ENCODE measurements around the gene MAGEA4.

MAGEA4 gene

GRCh38 chrX:151912780-151913179 is at the start of gene MAGEA4:
MAGEA4 (plus strand) TSS chrX:151912889; CDS start chrX:151923665, 10,776 bp downstream.
- no peaks in the 10 kb centered on the region for H3K4me1 ChIP-seq (ENCODE audit: control insufficient read depth, insufficient read depth, low read length)
- DNase-seq (ENCODE audit: low read depth), result no peak
- no peaks in the 10 kb centered on the region for H3K36me3 ChIP-seq (ENCODE audit: control insufficient read depth, insufficient read depth, low read length, severe bottlenecking)
- no peaks in the 10 kb centered on the region for H3K27me3 ChIP-seq (replicated peaks; ENCODE audit: control insufficient read depth, insufficient read depth, low read length)
- H3K4me3 ChIP-seq (ENCODE audit: low read length), result no peak within 1 kb of the TSS
- no peak within 1 kb of the TSS for H3K9ac ChIP-seq (ENCODE audit: low read length)
- no peaks in the 10 kb centered on the region for H3K9me3 ChIP-seq (ENCODE audit: control insufficient read depth, low read length)

- Histone ChIP-seq H3K4me3 (ENCODE audit: low read length) (peak overlapping the region; percentile 28), H3K9me3 (ENCODE audit: control insufficient read depth, low read length) (peaks cover 16% of the 10 kb centered on the region)
- peak; percentile 66 for DNase-seq (ENCODE audit: low read depth)
Observed at GRCh38 chrX:151870602-151871001, 42.1 kb upstream of the MAGEA4 start.

GRCh38 chrX:151871244-151871643 is 41.4 kb upstream of the MAGEA4 start:
- peak; percentile 82 for DNase-seq (ENCODE audit: low read depth)
- H3K27me3 ChIP-seq (replicated peaks; ENCODE audit: control insufficient read depth, insufficient read depth, low read length), result peaks cover 6% of the 10 kb centered on the region

More at GRCh38 chrX:151870602-151871001, 42.1 kb upstream of the MAGEA4 start:
- Histone ChIP-seq H3K9ac (ENCODE audit: low read length) (peak overlapping the region; percentile 38), H3K4me1 (ENCODE audit: control insufficient read depth, insufficient read depth, low read length) (peaks cover 25% of the 10 kb centered on the region), H3K27me3 (replicated peaks; ENCODE audit: control insufficient read depth, insufficient read depth, low read length) (peaks cover 3% of the 10 kb centered on the region), H3K36me3 (ENCODE audit: control insufficient read depth, insufficient read depth, low read length, severe bottlenecking) (no peaks in the 10 kb centered on the region)

GRCh38 chrX:151873096-151873495 is 39.6 kb upstream of the MAGEA4 start:
- H3K27me3 ChIP-seq (replicated peaks; ENCODE audit: control insufficient read depth, insufficient read depth, low read length), result peaks cover 6% of the 10 kb centered on the region
- H3K36me3 ChIP-seq (ENCODE audit: control insufficient read depth, insufficient read depth, low read length, severe bottlenecking), result no peaks in the 10 kb centered on the region
- no peak overlapping the region for H3K4me3 ChIP-seq (ENCODE audit: low read length)
- DNase-seq (ENCODE audit: low read depth), result no peak
- peaks cover 25% of the 10 kb centered on the region for H3K4me1 ChIP-seq (ENCODE audit: control insufficient read depth, insufficient read depth, low read length)
- no peaks in the 10 kb centered on the region for H3K9me3 ChIP-seq (ENCODE audit: control insufficient read depth, low read length)
- no peak overlapping the region for H3K9ac ChIP-seq (ENCODE audit: low read length)

More at GRCh38 chrX:151871244-151871643, 41.4 kb upstream of the MAGEA4 start:
- Histone ChIP-seq H3K36me3 (ENCODE audit: control insufficient read depth, insufficient read depth, low read length, severe bottlenecking) (no peaks in the 10 kb centered on the region), H3K9ac (ENCODE audit: low read length) (peak overlapping the region; percentile 38), H3K4me3 (ENCODE audit: low read length) (no peak overlapping the region), H3K4me1 (ENCODE audit: control insufficient read depth, insufficient read depth, low read length) (peaks cover 25% of the 10 kb centered on the region), H3K9me3 (ENCODE audit: control insufficient read depth, low read length) (peaks cover 16% of the 10 kb centered on the region)

GRCh38 chrX:151875270-151876026 is 37.2 kb upstream of the MAGEA4 start:
- no peaks in the 10 kb centered on the region for H3K36me3 ChIP-seq (ENCODE audit: control insufficient read depth, insufficient read depth, low read length, severe bottlenecking)
- no peak for DNase-seq (ENCODE audit: low read depth)
- no peaks in the 10 kb centered on the region for H3K9me3 ChIP-seq (ENCODE audit: control insufficient read depth, low read length)
- no peak overlapping the region for H3K4me3 ChIP-seq (ENCODE audit: low read length)
- peaks cover 21% of the 10 kb centered on the region for H3K4me1 ChIP-seq (ENCODE audit: control insufficient read depth, insufficient read depth, low read length)
- H3K9ac ChIP-seq (ENCODE audit: low read length), result no peak overlapping the region
- H3K27me3 ChIP-seq (replicated peaks; ENCODE audit: control insufficient read depth, insufficient read depth, low read length), result peaks cover 6% of the 10 kb centered on the region

GRCh38 chrX:151878574-151878973 is 34.1 kb upstream of the MAGEA4 start:
- Histone ChIP-seq H3K36me3 (ENCODE audit: control insufficient read depth, insufficient read depth, low read length, severe bottlenecking) (no peaks in the 10 kb centered on the region), H3K9me3 (ENCODE audit: control insufficient read depth, low read length) (peaks cover 2% of the 10 kb centered on the region), H3K9ac (ENCODE audit: low read length) (no peak overlapping the region), H3K4me1 (ENCODE audit: control insufficient read depth, insufficient read depth, low read length) (no peaks in the 10 kb centered on the region), H3K4me3 (ENCODE audit: low read length) (no peak overlapping the region), H3K27me3 (replicated peaks; ENCODE audit: control insufficient read depth, insufficient read depth, low read length) (peaks cover 4% of the 10 kb centered on the region)
- no peak for DNase-seq (ENCODE audit: low read depth)

GRCh38 chrX:151879856-151880255 is 32.8 kb upstream of the MAGEA4 start:
- H3K9me3 ChIP-seq (ENCODE audit: control insufficient read depth, low read length), result peaks cover 2% of the 10 kb centered on the region
- no peaks in the 10 kb centered on the region for H3K4me1 ChIP-seq (ENCODE audit: control insufficient read depth, insufficient read depth, low read length)
- no peak for DNase-seq (ENCODE audit: low read depth)
- H3K27me3 ChIP-seq (replicated peaks; ENCODE audit: control insufficient read depth, insufficient read depth, low read length), result peaks cover 4% of the 10 kb centered on the region
- H3K36me3 ChIP-seq (ENCODE audit: control insufficient read depth, insufficient read depth, low read length, severe bottlenecking), result no peaks in the 10 kb centered on the region
- no peak overlapping the region for H3K4me3 ChIP-seq (ENCODE audit: low read length)
- H3K9ac ChIP-seq (ENCODE audit: low read length), result no peak overlapping the region

- H3K9ac ChIP-seq (ENCODE audit: low read length), result no peak overlapping the region
- no peaks in the 10 kb centered on the region for H3K36me3 ChIP-seq (ENCODE audit: control insufficient read depth, insufficient read depth, low read length, severe bottlenecking)
- H3K27me3 ChIP-seq (replicated peaks; ENCODE audit: control insufficient read depth, insufficient read depth, low read length), result peaks cover 2% of the 10 kb centered on the region
- H3K9me3 ChIP-seq (ENCODE audit: control insufficient read depth, low read length), result peaks cover 6% of the 10 kb centered on the region
- H3K4me3 ChIP-seq (ENCODE audit: low read length), result no peak overlapping the region
- no peak for DNase-seq (ENCODE audit: low read depth)
- no peaks in the 10 kb centered on the region for H3K4me1 ChIP-seq (ENCODE audit: control insufficient read depth, insufficient read depth, low read length)
Observed at GRCh38 chrX:151880895-151881294, 31.8 kb upstream of the MAGEA4 start.

- DNase-seq (ENCODE audit: low read depth), result no peak
- H3K27me3 ChIP-seq (replicated peaks; ENCODE audit: control insufficient read depth, insufficient read depth, low read length), result peaks cover 7% of the 10 kb centered on the region
Observed at GRCh38 chrX:151889421-151889820, 23.3 kb upstream of the MAGEA4 start.

GRCh38 chrX:151896734-151897474 is 15.8 kb upstream of the MAGEA4 start:
- Histone ChIP-seq H3K9ac (ENCODE audit: low read length) (no peak overlapping the region), H3K27me3 (replicated peaks; ENCODE audit: control insufficient read depth, insufficient read depth, low read length) (peaks cover 7% of the 10 kb centered on the region), H3K4me1 (ENCODE audit: control insufficient read depth, insufficient read depth, low read length) (peaks cover 6% of the 10 kb centered on the region), H3K36me3 (ENCODE audit: control insufficient read depth, insufficient read depth, low read length, severe bottlenecking) (no peaks in the 10 kb centered on the region), H3K4me3 (ENCODE audit: low read length) (no peak overlapping the region), H3K9me3 (ENCODE audit: control insufficient read depth, low read length) (no peaks in the 10 kb centered on the region)
- peak; percentile 61 for DNase-seq (ENCODE audit: low read depth)

More at GRCh38 chrX:151889421-151889820, 23.3 kb upstream of the MAGEA4 start:
- Histone ChIP-seq H3K36me3 (ENCODE audit: control insufficient read depth, insufficient read depth, low read length, severe bottlenecking) (no peaks in the 10 kb centered on the region), H3K4me3 (ENCODE audit: low read length) (no peak overlapping the region), H3K9me3 (ENCODE audit: control insufficient read depth, low read length) (peaks cover 17% of the 10 kb centered on the region), H3K9ac (ENCODE audit: low read length) (no peak overlapping the region), H3K4me1 (ENCODE audit: control insufficient read depth, insufficient read depth, low read length) (no peaks in the 10 kb centered on the region)

GRCh38 chrX:151899622-151900021 is 13.1 kb upstream of the MAGEA4 start:
- H3K9me3 ChIP-seq (ENCODE audit: control insufficient read depth, low read length), result no peaks in the 10 kb centered on the region
- H3K36me3 ChIP-seq (ENCODE audit: control insufficient read depth, insufficient read depth, low read length, severe bottlenecking), result no peaks in the 10 kb centered on the region
- no peak overlapping the region for H3K9ac ChIP-seq (ENCODE audit: low read length)
- H3K4me3 ChIP-seq (ENCODE audit: low read length), result no peak overlapping the region
- no peaks in the 10 kb centered on the region for H3K27me3 ChIP-seq (replicated peaks; ENCODE audit: control insufficient read depth, insufficient read depth, low read length)
- H3K4me1 ChIP-seq (ENCODE audit: control insufficient read depth, insufficient read depth, low read length), result peaks cover 25% of the 10 kb centered on the region
- DNase-seq (ENCODE audit: low read depth), result peak; percentile 17

Measured in adipocyte (in vitro differentiated cells).